Body of pancreas (tissue), 4 donors: ENCODE measurements around the gene ATF6. TPM values are rescaled to one million over a fixed set of nuclear protein-coding genes. Genes with fewer than 3 reads are reported as not detected.

Source experiments
- ATAC-seq: fragments of 150-250 bp; one replicate; pipeline ENCODE4 v1.9.1; 2016
- DNase-seq, 4 donors: peaks; one replicate each; pipeline ENCODE4 v3.0.0-alpha.2; 2019
- H3K27ac ChIP-seq, 4 donors: fragments of 200-600 bp; sonication (generic); 1 replicate in 3 of 4; 2 replicates in 1 of 4; pipeline versions ENCODE4 v1.5.1 to v1.6.1; 2016 to 2019; ENCODE audit warnings: mild to moderate bottlenecking in 1 of 4, mixed read lengths in 1 of 4, moderate library complexity in 1 of 4
- H3K27me3 ChIP-seq, 2 donors: fragments of 200-600 bp; sonication (generic); one replicate each; pipeline ENCODE4 v1.6.0; 2016; ENCODE audit warnings: mild to moderate bottlenecking in 1 of 2
- H3K36me3 ChIP-seq, 2 donors: fragments of 200-600 bp; sonication (generic); replicated peaks in 1 of 2; 2 replicates each; pipeline ENCODE4 v1.5.1; 2016; ENCODE audit warnings: low read depth in 2 of 2; ENCODE audit not compliant: insufficient read depth in 1 of 2
- H3K4me1 ChIP-seq: fragments of 200-600 bp; sonication (generic); one replicate; pipeline ENCODE4 v1.6.0; 2016
- H3K4me3 ChIP-seq, 2 donors: fragments of 200-600 bp; sonication (generic); 1 replicate in 1 of 2; 2 replicates in 1 of 2; pipeline ENCODE4 v1.5.1; 2016 to 2019
- H3K9me3 ChIP-seq, 3 donors: fragments of 200-600 bp; sonication (generic); 1 replicate in 2 of 3; 2 replicates in 1 of 3; pipeline ENCODE4 v1.5.1; 2016
- POLR2A ChIP-seq, 3 donors: fragments of 450-650 bp; IDR thresholded peaks; one replicate each; pipeline ENCODE4 v1.6.1; 2016; ENCODE audit warnings: antibody characterized with exemption in 3 of 3, mild to moderate bottlenecking in 2 of 3
- WGBS, 2 donors: methylation state at CpG; one replicate each; pipeline ENCODE4 v1.1.5; 2017; 5-methylcytosine and 5-hydroxymethylcytosine counted together
- intact Hi-C: fragments of 100-400 bp; cut with DNase I; formaldehyde crosslinking; loops from one replicate; pipeline ENCODE4 v1.15.1; 2023
- total RNA-seq, 2 donors: library from RNA; depleted of rRNA; stranded (reverse); fragments of >200 nt; gene quantifications; one replicate each; pipeline ENCODE4 v1.1.0, GENCODE V29; 2016
- TF ChIP-seq, protein P1 (sequence below), 7 experiments: fragments of 450-650 bp in 4 of 7; fragments of 200-600 bp in 3 of 7; sonication (generic) in 3 of 7; IDR thresholded peaks; one replicate each; pipeline ENCODE4 v1.5.1; 2016 to 2019; ENCODE audit warnings: antibody characterized with exemption in 7 of 7

ATF6 gene
- total RNA-seq, 2 donors from 2014 or later: 12.5 to 16.3 TPM

DNA sequence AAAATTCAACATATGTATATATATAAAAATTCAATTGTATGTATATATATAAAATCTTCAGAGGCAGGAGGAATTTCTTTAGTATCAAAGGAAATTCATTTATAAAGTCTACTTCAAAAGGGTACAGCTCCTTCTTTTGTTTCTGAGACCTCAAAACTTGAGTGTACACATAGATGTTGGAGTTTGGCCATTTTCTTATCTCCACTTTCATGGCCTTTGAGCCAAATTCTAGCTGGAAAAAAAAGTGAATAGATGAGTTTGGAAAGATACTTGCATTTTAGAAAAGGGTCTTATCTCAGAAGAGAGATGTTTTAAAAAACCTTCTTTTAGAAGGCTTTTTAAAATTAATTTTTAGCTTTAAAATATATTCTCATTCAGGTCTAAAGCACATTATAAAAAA is 103.2 kb downstream of the ATF6 start:
- intact Hi-C loops: no loop called here
- H3K4me3 ChIP-seq: no peak overlapping the region
- no peak for TF ChIP-seq POLR2A (IDR thresholded peaks at IDR 0.05)
- TF ChIP-seq, protein P1, sequence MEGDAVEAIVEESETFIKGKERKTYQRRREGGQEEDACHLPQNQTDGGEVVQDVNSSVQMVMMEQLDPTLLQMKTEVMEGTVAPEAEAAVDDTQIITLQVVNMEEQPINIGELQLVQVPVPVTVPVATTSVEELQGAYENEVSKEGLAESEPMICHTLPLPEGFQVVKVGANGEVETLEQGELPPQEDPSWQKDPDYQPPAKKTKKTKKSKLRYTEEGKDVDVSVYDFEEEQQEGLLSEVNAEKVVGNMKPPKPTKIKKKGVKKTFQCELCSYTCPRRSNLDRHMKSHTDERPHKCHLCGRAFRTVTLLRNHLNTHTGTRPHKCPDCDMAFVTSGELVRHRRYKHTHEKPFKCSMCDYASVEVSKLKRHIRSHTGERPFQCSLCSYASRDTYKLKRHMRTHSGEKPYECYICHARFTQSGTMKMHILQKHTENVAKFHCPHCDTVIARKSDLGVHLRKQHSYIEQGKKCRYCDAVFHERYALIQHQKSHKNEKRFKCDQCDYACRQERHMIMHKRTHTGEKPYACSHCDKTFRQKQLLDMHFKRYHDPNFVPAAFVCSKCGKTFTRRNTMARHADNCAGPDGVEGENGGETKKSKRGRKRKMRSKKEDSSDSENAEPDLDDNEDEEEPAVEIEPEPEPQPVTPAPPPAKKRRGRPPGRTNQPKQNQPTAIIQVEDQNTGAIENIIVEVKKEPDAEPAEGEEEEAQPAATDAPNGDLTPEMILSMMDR (IDR thresholded peaks at IDR 0.05): no peak
- H3K4me1 ChIP-seq: no peaks in the 10 kb centered on the region
- H3K27ac ChIP-seq: no peak overlapping the region
- H3K36me3 ChIP-seq: peaks cover 0 to 2% of the 10 kb centered on the region in 2 donors
- ATAC-seq: no peak
- H3K9me3 ChIP-seq: no peaks in the 10 kb centered on the region
- H3K27me3 ChIP-seq: no peaks in the 10 kb centered on the region
- no peak for DNase-seq

GRCh38 chr1:161872506-161872905 is 106.4 kb downstream of the ATF6 start:
- no peak for ATAC-seq
- intact Hi-C loops: no loop called here
- H3K9me3 ChIP-seq: no peaks in the 10 kb centered on the region
- H3K4me3 ChIP-seq: no peak overlapping the region
- DNase-seq: no peak
- TF ChIP-seq, protein P1 (IDR thresholded peaks at IDR 0.05): no peak
- no peak for TF ChIP-seq POLR2A (IDR thresholded peaks at IDR 0.05)
- H3K27ac ChIP-seq: no peak overlapping the region
- no peaks in the 10 kb centered on the region for H3K27me3 ChIP-seq
- no peaks in the 10 kb centered on the region for H3K4me1 ChIP-seq
- no peaks in the 10 kb centered on the region for H3K36me3 ChIP-seq
- 61 to 70% methylated on average over 2 of the region's 2 CpGs for WGBS, 2 donors

GRCh38 chr1:161879261-161879660 is 113.1 kb downstream of the ATF6 start:
- intact Hi-C loops: no loop called here
- ATAC-seq (no peak), DNase-seq (no peak)
- TF ChIP-seq, protein P1 (IDR thresholded peaks at IDR 0.05): no peak
- no peak for TF ChIP-seq POLR2A (IDR thresholded peaks at IDR 0.05)
- H3K4me3 ChIP-seq: no peak overlapping the region
- WGBS, 2 donors: 89 to 95% methylated on average over 1 of the region's 1 CpG
- H3K9me3 ChIP-seq: no peaks in the 10 kb centered on the region
- H3K4me1 ChIP-seq: peaks cover under 1% of the 10 kb centered on the region
- no peak overlapping the region for H3K27ac ChIP-seq
- no peaks in the 10 kb centered on the region for H3K36me3 ChIP-seq
- no peaks in the 10 kb centered on the region for H3K27me3 ChIP-seq

DNA sequence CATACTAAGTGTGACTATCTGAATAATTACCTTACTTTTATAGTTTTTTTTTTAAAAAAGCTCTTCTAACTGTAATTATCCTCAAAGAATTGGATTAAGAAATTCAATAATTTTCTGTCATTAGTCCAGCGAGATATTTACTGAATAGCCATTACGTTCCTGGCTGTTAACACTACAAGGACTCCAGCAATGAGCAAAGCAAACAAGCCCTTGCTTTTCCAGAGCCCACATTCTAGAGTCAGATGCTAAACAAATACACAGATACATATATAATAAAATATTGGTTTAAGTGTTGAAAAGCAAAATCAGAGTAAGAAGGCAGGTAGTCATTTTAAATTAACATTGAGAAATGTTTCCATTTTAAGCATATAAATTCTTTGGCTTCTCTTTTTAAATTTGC is 118.4 kb downstream of the ATF6 start:
- Histone ChIP-seq H3K9me3 (no peaks in the 10 kb centered on the region), H3K27me3 (no peaks in the 10 kb centered on the region), H3K4me3 (no peak overlapping the region), H3K4me1 (peaks cover 8% of the 10 kb centered on the region), H3K36me3 (no peaks in the 10 kb centered on the region), H3K27ac (no peak overlapping the region)
- WGBS, 2 donors: 28 to 31% methylated on average over 2 of the region's 2 CpGs
- ATAC-seq (no peak), DNase-seq (no peak)
- TF ChIP-seq, protein P1 (IDR thresholded peaks at IDR 0.05): no peak
- TF ChIP-seq POLR2A (IDR thresholded peaks at IDR 0.05): no peak
- intact Hi-C loops: no loop called here

GRCh38 chr1:161885003-161885402 is 118.9 kb downstream of the ATF6 start:
- DNase-seq (peak in 1 of 4 donors; percentile 27), ATAC-seq (no peak)
- intact Hi-C loops: no loop called here
- no peak overlapping the region for H3K4me3 ChIP-seq
- no peaks in the 10 kb centered on the region for H3K36me3 ChIP-seq
- no peak overlapping the region for H3K27ac ChIP-seq
- WGBS, 2 donors: 86 to 95% methylated on average over 1 of the region's 1 CpG
- peaks cover 8% of the 10 kb centered on the region for H3K4me1 ChIP-seq
- H3K9me3 ChIP-seq: no peaks in the 10 kb centered on the region
- H3K27me3 ChIP-seq: no peaks in the 10 kb centered on the region
- TF ChIP-seq, protein P1 (IDR thresholded peaks at IDR 0.05): no peak
- TF ChIP-seq POLR2A (IDR thresholded peaks at IDR 0.05): no peak
